HG02870 (cell line): ENCODE results near the gene PQBP1.

Experiments
- ATAC-seq: cut with Tn5 transposase; IDR thresholded peaks from one replicate; pipeline ENCODE4 v1.9.1; 2021; ENCODE audit warnings: mild to moderate bottlenecking, moderate library complexity; ENCODE audit not compliant: unreplicated experiment

The PQBP1 gene

GRCh38 chrX:48919947-48920717, 22.4 kb downstream of the PQBP1 start:
- no peak for ATAC-seq

- no peak for ATAC-seq
Measured at GRCh38 chrX:48920718-48921104, 23.0 kb downstream of the PQBP1 start.

- no peak for ATAC-seq
Measured at GRCh38 chrX:48923771-48924170, 26.0 kb downstream of the PQBP1 start.

GRCh38 chrX:48924270-48924669, 26.5 kb downstream of the PQBP1 start:
- ATAC-seq, result no peak

GRCh38 chrX:48927123-48927522, 29.4 kb downstream of the PQBP1 start:
- no peak for ATAC-seq

- no peak for ATAC-seq
Measured at GRCh38 chrX:48927736-48928382, 30.1 kb downstream of the PQBP1 start.

GRCh38 chrX:48933757-48934156, 36.0 kb downstream of the PQBP1 start:
- ATAC-seq, result peak; percentile 30

GRCh38 chrX:48934581-48935300, 37.0 kb downstream of the PQBP1 start:
- ATAC-seq, result no peak

- no peak for ATAC-seq
Measured at GRCh38 chrX:48935301-48935670, 37.6 kb downstream of the PQBP1 start.

- ATAC-seq, result no peak
Measured at GRCh38 chrX:48936429-48937053, 38.8 kb downstream of the PQBP1 start.

GRCh38 chrX:48937054-48937907, 39.6 kb downstream of the PQBP1 start:
- ATAC-seq, result peak; percentile 45

- ATAC-seq, result peak; percentile 52
Measured at GRCh38 chrX:48938721-48939425, 41.1 kb downstream of the PQBP1 start.

- ATAC-seq, result no peak
Measured at GRCh38 chrX:48939524-48940228, 41.9 kb downstream of the PQBP1 start.

- ATAC-seq, result no peak
Measured at GRCh38 chrX:48940404-48940955, 42.8 kb downstream of the PQBP1 start.

- no peak for ATAC-seq
Measured at GRCh38 chrX:48942895-48943294, 45.2 kb downstream of the PQBP1 start.

GRCh38 chrX:48945517-48946348, 48.0 kb downstream of the PQBP1 start:
- ATAC-seq, result no peak

GRCh38 chrX:48948589-48948988, 50.9 kb downstream of the PQBP1 start:
- ATAC-seq, result no peak
